Panc1 (cell line): ENCODE results near the gene GPATCH11. TPM values are rescaled to one million over a fixed set of nuclear protein-coding genes. Genes with fewer than 3 reads are reported as not detected.

Experiments
- ATAC-seq: fragments of 200-7000 bp; cut with Tn5 transposase; 2 replicates; pipeline ENCODE4 v1.9.1; 2020; ENCODE audit warnings: mild to moderate bottlenecking, moderate library complexity
- BruUV-seq: library from RNA; stranded (reverse); fragments of 400-500 nt; replicated peaks from 2 replicates; lab custom pipeline; 2021; lab: Mats Ljungman, UMichigan
- CTCF ChIA-PET: fragments of 300-600 bp; sonication (Branson Sonifier 250); formaldehyde crosslinking; loops from one replicate; lab custom pipeline; 2022; ENCODE audit warnings: antibody characterized with exemption; lab: Charles Lee
- POLR2A ChIA-PET: fragments of 300-600 bp; sonication (Branson Sonifier 250); formaldehyde crosslinking; loops from one replicate; lab custom pipeline; 2022; ENCODE audit warnings: antibody characterized with exemption; lab: Charles Lee
- DNase-seq: peaks from one replicate; pipeline ENCODE4 v3.0.0-alpha.2; 2010; ENCODE audit warnings: low read depth, low spot score
- H3K27ac ChIP-seq: 2 replicates; pipeline ENCODE4 v1.5.1; 2011; ENCODE audit warnings: mild to moderate bottlenecking, low read length, inconsistent platforms
- H3K27me3 ChIP-seq: fragments of 200-500 bp; sonication (Bioruptor generic); 2 replicates; pipeline ENCODE4 v1.6.0; 2014; ENCODE audit warnings: low read length, inconsistent platforms; ENCODE audit not compliant: control insufficient read depth, insufficient read depth
- H3K36me3 ChIP-seq: fragments of 200-500 bp; sonication (Bioruptor generic); 2 replicates; pipeline ENCODE4 v1.5.1; 2014; ENCODE audit warnings: inconsistent platforms, mild to moderate bottlenecking, low read length, moderate library complexity; ENCODE audit not compliant: control insufficient read depth, insufficient read depth
- H3K4me1 ChIP-seq: 2 replicates; pipeline ENCODE4 v1.5.1; 2011; ENCODE audit warnings: inconsistent platforms, mild to moderate bottlenecking, low read length, moderate library complexity; ENCODE audit not compliant: control insufficient read depth, insufficient read depth
- H3K4me3 ChIP-seq, 2 experiments: 2 replicates each; pipeline ENCODE4 v1.5.1; 2011 to 2012; ENCODE audit warnings: low read depth in 2 of 2, low read length in 2 of 2, mild to moderate bottlenecking in 2 of 2, inconsistent platforms in 1 of 2, moderate library complexity in 1 of 2
- H3K9me3 ChIP-seq: fragments of 200-500 bp; sonication (Bioruptor generic); 2 replicates; pipeline ENCODE4 v1.5.1; 2014; ENCODE audit warnings: low read depth, mild to moderate bottlenecking, inconsistent platforms, low read length, moderate library complexity; ENCODE audit not compliant: control insufficient read depth, insufficient read depth
- CTCF ChIP-seq: fragments of 450-650 bp; IDR thresholded peaks from 2 replicates; pipeline ENCODE4 v1.5.1; 2017; ENCODE audit warnings: mild to moderate bottlenecking
- POLR2AphosphoS5 ChIP-seq: IDR thresholded peaks from 2 replicates; pipeline ENCODE4 v1.6.1; 2012; ENCODE audit warnings: mild to moderate bottlenecking, low read depth, low read length, moderate library complexity
- REST ChIP-seq, 2 experiments: IDR thresholded peaks; 2 replicates each; pipeline ENCODE4 v1.6.1; 2011 to 2012; ENCODE audit warnings: low read depth in 2 of 2, control low read depth in 1 of 2, low read length in 1 of 2, mild to moderate bottlenecking in 1 of 2, moderate library complexity in 1 of 2; ENCODE audit not compliant: insufficient read depth in 1 of 2
- SIN3A ChIP-seq: IDR thresholded peaks from 2 replicates; pipeline ENCODE4 v1.6.1; 2012; ENCODE audit warnings: low read depth, mild to moderate bottlenecking, low read length, moderate library complexity, borderline replicate concordance; ENCODE audit not compliant: insufficient read depth
- TCF7L2 ChIP-seq: IDR thresholded peaks from 2 replicates; pipeline ENCODE4 v1.6.1; 2011; ENCODE audit warnings: mild to moderate bottlenecking, low read depth, low read length, inconsistent platforms
- in situ Hi-C: cut with HindIII; loops from 2 replicates; pipeline ENCODE4 v1.10.0; 2016; ENCODE audit warnings: low sequenced_read_pairs, low pct_unique_long_range_greater_than_20kb
- intact Hi-C: fragments of 100-400 bp; cut with micrococcal nuclease; formaldehyde crosslinking; loops from one replicate; pipeline ENCODE4 v1.10.0; 2022; ENCODE audit not compliant: unreplicated experiment
- total RNA-seq: library from RNA; stranded (reverse); gene quantifications from one replicate; pipeline ENCODE4 v1.2.1, GENCODE V29; 2021; ENCODE audit not compliant: unreplicated experiment

GPATCH11 gene
- total RNA-seq, 1 experiment from 2014 or later = 7.1 TPM

- no TSS peak for BruUV-seq
- ChIA-PET CTCF (no interaction called here), POLR2A (no interaction called here)
Observed at GRCh38 chr2:37125416-37125815, 41.1 kb downstream of the GPATCH11 start.

GRCh38 chr2:37132914-37133313 is 48.6 kb downstream of the GPATCH11 start:
- POLR2A ChIA-PET = no interaction called here
- no peak for DNase-seq
- TF ChIP-seq POLR2AphosphoS5 = no peak
- no peak for TF ChIP-seq SIN3A
- TF ChIP-seq TCF7L2 = no peak
- TF ChIP-seq REST (IDR thresholded peaks at IDR 0.05; ENCODE audit: insufficient read depth in 1 of 2, low read depth in 2 of 2, low read length in 1 of 2) = no peak
- no peak for TF ChIP-seq CTCF
- no peak overlapping the region for H3K27ac ChIP-seq
- in situ Hi-C loops (no loop called here), intact Hi-C loops (no loop called here)
- no peaks in the 10 kb centered on the region for H3K9me3 ChIP-seq
- no peak overlapping the region for H3K4me3 ChIP-seq
- H3K36me3 ChIP-seq = peaks cover 16% of the 10 kb centered on the region
- ATAC-seq = no peak
- BruUV-seq = no TSS peak
- H3K4me1 ChIP-seq = no peaks in the 10 kb centered on the region
- H3K27me3 ChIP-seq = no peaks in the 10 kb centered on the region
- CTCF ChIA-PET = no interaction called here

More at GRCh38 chr2:37125416-37125815, 41.1 kb downstream of the GPATCH11 start:
- intact Hi-C loops (no loop called here), in situ Hi-C loops (no loop called here)
- DNase-seq (no peak), ATAC-seq (no peak)
- no peaks in the 10 kb centered on the region for H3K27me3 ChIP-seq
- no peak overlapping the region for H3K27ac ChIP-seq
- H3K9me3 ChIP-seq = no peaks in the 10 kb centered on the region
- TF ChIP-seq REST (IDR thresholded peaks at IDR 0.05; ENCODE audit: insufficient read depth in 1 of 2, low read depth in 2 of 2, low read length in 1 of 2) = no peak
- TF ChIP-seq SIN3A = no peak
- no peak for TF ChIP-seq POLR2AphosphoS5
- TF ChIP-seq CTCF = no peak
- no peak for TF ChIP-seq TCF7L2
- 0 out of 2 replicates have a peak, but pooled peaks cover 7% of the 10 kb centered on the region for H3K36me3 ChIP-seq
- no peak overlapping the region for H3K4me3 ChIP-seq
- no peaks in the 10 kb centered on the region for H3K4me1 ChIP-seq
